ENCODE results near the gene ADAMTS3.
"Not testable (repeated sequence)": the region's sequence is repeated elsewhere in the genome, so short reads cannot be mapped to it uniquely, and the experiment has no call there.

ADAMTS3 gene

DNA sequence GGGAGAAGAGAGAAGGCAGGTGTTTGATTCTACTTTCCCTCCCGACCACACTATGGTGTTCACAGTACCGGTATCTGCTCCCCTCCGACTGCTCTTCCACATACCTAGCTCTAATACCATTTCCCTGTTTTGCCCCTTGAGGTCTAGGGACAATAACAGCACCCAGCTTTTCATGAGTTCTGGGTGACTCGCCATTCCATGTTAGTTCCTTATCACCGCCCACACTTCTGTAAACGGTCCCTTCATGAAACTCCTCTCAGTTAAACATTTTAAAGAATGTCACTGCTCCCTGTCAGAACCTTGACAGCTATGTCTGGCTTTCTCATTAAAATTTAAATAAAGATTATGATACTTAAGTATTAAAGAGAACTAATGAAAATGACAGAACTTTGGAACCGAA is 136.7 kb downstream of the ADAMTS3 start:
- no peak for DNase-seq (ENCODE audit: low spot score)
- in situ Hi-C loops (cut with MboI; ENCODE audit: low pct_unique_long_range_greater_than_20kb, low sequenced_read_pairs, unreplicated experiment): no loop called here
- TF ChIP-seq, protein P1, sequence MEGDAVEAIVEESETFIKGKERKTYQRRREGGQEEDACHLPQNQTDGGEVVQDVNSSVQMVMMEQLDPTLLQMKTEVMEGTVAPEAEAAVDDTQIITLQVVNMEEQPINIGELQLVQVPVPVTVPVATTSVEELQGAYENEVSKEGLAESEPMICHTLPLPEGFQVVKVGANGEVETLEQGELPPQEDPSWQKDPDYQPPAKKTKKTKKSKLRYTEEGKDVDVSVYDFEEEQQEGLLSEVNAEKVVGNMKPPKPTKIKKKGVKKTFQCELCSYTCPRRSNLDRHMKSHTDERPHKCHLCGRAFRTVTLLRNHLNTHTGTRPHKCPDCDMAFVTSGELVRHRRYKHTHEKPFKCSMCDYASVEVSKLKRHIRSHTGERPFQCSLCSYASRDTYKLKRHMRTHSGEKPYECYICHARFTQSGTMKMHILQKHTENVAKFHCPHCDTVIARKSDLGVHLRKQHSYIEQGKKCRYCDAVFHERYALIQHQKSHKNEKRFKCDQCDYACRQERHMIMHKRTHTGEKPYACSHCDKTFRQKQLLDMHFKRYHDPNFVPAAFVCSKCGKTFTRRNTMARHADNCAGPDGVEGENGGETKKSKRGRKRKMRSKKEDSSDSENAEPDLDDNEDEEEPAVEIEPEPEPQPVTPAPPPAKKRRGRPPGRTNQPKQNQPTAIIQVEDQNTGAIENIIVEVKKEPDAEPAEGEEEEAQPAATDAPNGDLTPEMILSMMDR (IDR thresholded peaks at IDR 0.05; ENCODE audit: extremely low read depth, insufficient read depth, missing control alignments): no peak

DNA sequence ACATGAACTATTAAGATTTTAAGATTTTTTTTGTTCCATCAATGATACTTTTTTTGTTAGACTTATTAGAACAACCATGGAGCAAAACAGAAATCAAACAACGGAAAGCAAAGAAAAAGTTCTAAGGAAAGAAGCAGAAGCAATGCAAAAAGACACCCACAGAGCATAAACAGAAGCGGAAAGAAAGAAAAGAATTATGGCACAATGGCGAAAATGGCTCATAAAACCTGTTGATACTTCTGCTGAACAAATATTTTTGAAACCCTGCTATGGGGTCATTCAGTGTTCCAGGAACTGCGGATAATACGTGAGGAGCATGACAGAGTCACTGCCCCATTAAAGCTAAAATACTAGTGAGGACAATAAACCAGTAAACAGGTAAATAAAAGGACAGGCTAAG is 138.0 kb downstream of the ADAMTS3 start:
- in situ Hi-C loops (cut with MboI; ENCODE audit: low pct_unique_long_range_greater_than_20kb, low sequenced_read_pairs, unreplicated experiment): no loop called here

DNA sequence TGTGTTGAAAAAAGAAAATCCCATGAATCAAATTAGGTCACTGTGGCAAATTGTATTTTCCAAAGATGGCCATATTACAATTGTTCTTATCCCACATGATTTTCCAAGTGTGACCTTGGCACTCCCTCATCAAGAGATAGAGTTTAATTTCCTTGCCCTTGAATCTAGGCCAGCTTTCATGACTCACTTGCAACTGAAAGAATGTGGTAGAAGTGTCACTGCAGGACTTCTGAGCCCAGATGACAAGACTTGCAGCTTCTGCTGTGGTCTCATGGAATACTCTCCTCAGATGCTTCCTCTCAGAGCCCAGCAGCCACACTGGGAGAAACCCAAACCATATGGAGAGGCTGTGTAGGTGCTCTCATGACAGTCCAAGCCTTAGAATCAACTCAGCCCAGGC is 139.0 kb downstream of the ADAMTS3 start:
- in situ Hi-C loops (cut with MboI; ENCODE audit: low pct_unique_long_range_greater_than_20kb, low sequenced_read_pairs, unreplicated experiment): no loop called here
- TF ChIP-seq, protein P1 (IDR thresholded peaks at IDR 0.05; ENCODE audit: extremely low read depth, insufficient read depth, missing control alignments): no peak
- DNase-seq (ENCODE audit: low spot score): no peak

More for the DNA sequence above, 138.0 kb downstream of the ADAMTS3 start:
- TF ChIP-seq, protein P1 (IDR thresholded peaks at IDR 0.05; ENCODE audit: extremely low read depth, insufficient read depth, missing control alignments): no peak
- no peak for DNase-seq (ENCODE audit: low spot score)

DNA sequence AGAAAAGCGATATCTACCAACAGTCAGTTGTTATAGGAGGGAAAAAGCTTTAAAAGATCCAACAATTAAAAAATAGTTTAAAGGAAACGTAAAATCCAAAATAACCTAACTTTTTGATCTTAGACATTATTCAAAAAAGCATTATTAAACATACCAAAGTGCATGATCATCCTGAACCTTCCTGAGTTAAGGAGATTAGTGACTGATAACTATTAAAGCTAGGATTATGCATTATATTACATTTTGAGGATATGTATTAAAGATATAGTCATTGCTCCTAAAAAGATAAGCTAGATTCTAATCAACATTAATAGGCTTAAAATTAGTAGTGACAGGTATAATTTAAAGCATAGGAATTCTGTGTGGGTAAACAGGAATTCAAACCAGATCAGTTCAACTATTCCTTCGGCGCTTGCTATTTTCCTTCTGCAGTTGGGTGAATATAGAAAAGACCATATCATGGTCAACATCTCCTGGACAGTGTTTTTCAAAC is 139.6 kb downstream of the ADAMTS3 start:
- in situ Hi-C loops (cut with MboI; ENCODE audit: low pct_unique_long_range_greater_than_20kb, low sequenced_read_pairs, unreplicated experiment): no loop called here
- no peak for DNase-seq (ENCODE audit: low spot score)
- TF ChIP-seq, protein P1 (IDR thresholded peaks at IDR 0.05; ENCODE audit: extremely low read depth, insufficient read depth, missing control alignments): no peak

DNA sequence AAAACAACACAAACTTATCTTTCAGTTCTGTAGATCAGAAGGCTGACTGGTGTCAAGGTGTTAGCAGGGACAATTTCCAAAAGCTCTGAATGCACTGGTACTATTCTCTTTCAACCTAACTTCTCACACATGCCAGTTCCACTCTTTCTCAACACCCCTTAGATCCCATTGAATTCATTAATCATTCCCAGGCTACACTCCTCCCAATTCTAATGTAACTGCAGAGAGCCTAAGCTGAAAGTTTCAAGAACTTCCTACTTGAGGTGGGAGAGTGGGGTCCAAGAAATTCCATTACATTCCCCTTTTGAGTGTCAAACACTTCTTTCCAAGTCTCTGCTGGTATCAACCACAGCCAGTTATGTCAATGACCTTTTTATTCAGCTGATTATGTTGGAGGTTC is 142.0 kb downstream of the ADAMTS3 start:
- in situ Hi-C loops (cut with MboI; ENCODE audit: low pct_unique_long_range_greater_than_20kb, low sequenced_read_pairs, unreplicated experiment): no loop called here
- TF ChIP-seq, protein P1 (IDR thresholded peaks at IDR 0.05; ENCODE audit: extremely low read depth, insufficient read depth, missing control alignments): no peak
- DNase-seq (ENCODE audit: low spot score): no peak

DNA sequence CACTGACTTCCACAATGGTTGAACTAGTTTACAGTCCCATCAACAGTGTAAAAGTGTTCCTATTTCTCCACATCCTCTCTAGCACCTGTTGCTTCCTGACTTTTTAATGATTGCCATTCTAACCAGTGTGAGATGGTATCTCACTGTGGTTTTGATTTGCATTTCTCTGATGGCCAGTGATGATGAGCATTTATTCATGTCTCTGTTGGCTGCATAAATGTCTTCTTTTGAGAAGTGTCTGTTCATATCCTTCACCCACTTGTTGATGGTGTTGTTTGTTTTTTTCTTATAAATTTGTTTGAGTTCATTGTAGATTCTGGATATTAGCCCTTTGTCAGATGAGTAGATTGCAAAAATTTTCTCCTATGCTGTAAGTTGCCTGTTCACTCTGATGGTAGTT is 143.1 kb downstream of the ADAMTS3 start:
- in situ Hi-C loops (cut with MboI; ENCODE audit: low pct_unique_long_range_greater_than_20kb, low sequenced_read_pairs, unreplicated experiment); DNase-seq (ENCODE audit: low spot score): not testable (repeated sequence)

DNA sequence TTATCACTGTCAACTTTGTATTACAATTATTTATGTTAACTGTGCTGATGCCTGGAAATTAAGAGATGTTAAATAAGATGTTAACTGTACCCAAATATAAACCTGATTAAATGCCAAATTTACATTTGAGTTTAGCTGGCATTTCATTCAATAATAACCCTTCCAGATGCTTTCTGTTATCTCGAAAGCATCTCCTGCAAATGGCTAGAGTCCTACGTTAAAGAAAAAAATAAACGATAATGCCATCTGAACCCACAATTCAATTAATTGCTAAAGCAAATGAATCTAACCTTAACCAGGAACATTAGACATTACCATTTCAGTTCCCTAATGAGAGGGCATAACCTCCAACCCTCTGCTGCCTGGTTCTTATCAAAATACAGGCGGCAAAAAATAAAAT is 145.0 kb downstream of the ADAMTS3 start:
- in situ Hi-C loops (cut with MboI; ENCODE audit: low pct_unique_long_range_greater_than_20kb, low sequenced_read_pairs, unreplicated experiment): no loop called here
- no peak for DNase-seq (ENCODE audit: low spot score)
- TF ChIP-seq, protein P1 (IDR thresholded peaks at IDR 0.05; ENCODE audit: extremely low read depth, insufficient read depth, missing control alignments): no peak

Data from GM13977 (cell line).